Measurements from ENCODE around the gene TXNL4B.

DNA sequence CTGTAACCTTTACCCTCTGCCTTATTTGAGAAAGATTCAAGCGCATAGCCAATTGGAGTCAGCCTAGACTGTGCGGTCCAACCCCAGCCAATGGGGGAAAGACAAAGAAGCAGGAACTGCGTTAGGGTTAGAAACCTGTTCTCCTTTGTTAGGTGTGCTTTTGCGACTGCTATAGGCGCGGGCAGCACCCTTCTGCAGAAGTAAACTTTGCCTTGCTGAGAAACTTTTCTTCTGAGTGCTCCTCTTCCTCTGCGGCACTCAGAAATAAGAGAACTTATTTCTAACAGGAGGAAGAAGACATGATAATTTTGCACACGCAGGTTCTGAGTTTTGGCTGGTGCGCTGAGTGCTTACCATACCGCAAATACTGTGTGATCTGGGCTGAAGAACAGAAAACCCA, 9.0 kb downstream of the TXNL4B start:
- TF ChIP-seq CTCF (conservative IDR thresholded peaks at IDR 0.05), result no peak
- no peak for TF ChIP-seq ZFX (IDR thresholded peaks at IDR 0.05)

All from C4-2B (cell line).